SK-N-SH (cell line): ENCODE measurements around the gene CTNNA3. TPM values are rescaled to one million over a fixed set of nuclear protein-coding genes. Genes with fewer than 3 reads are reported as not detected.

Source experiments
- CTCF ChIA-PET: fragments of 300-600, 350-600 bp; formaldehyde crosslinking; extraction: SDS; loops from one replicate; lab custom pipeline; 2021; lab: Yijun Ruan, JAX
- POLR2A ChIA-PET: fragments of 350-600 bp; sonication (Branson Sonifier 250); formaldehyde crosslinking; extraction: SDS; loops from one replicate; lab custom pipeline; 2020; ENCODE audit warnings: antibody characterized with exemption, inconsistent platforms; lab: Yijun Ruan, JAX
- DNase-seq: peaks from one replicate; pipeline ENCODE4 v3.0.0; 2012
- H2AFZ ChIP-seq: fragments of 200-600 bp; sonication (generic); 2 replicates; pipeline ENCODE4 v1.8.1; 2016; ENCODE audit warnings: antibody characterized with exemption, mild to moderate bottlenecking, low read depth
- H3F3A ChIP-seq: fragments of 200-600 bp; sonication (generic); replicated peaks from 2 replicates; pipeline ENCODE3; 2016; ENCODE audit warnings: antibody characterized with exemption, mild to moderate bottlenecking; ENCODE audit not compliant: insufficient read depth
- H3K27ac ChIP-seq, 2 experiments: fragments of 200-500 bp in 1 of 2; fragments of 200-600 bp in 1 of 2; sonication (Bioruptor generic) in 1 of 2; sonication (generic), shearing (Covaris generic) in 1 of 2; 2 replicates each; pipeline versions ENCODE4 v1.5.1 to v1.6.1; 2014 to 2016; ENCODE audit warnings: low read depth in 2 of 2, inconsistent platforms in 1 of 2, low read length in 1 of 2, mild to moderate bottlenecking in 1 of 2, mixed read lengths in 1 of 2
- H3K27me3 ChIP-seq: fragments of 200-600 bp; sonication (generic), shearing (Covaris generic); 2 replicates; pipeline ENCODE4 v1.6.1; 2016; ENCODE audit warnings: mixed run types; ENCODE audit not compliant: insufficient read depth
- H3K36me3 ChIP-seq, 2 experiments: fragments of 200-500 bp in 1 of 2; fragments of 200-600 bp in 1 of 2; sonication (Bioruptor generic) in 1 of 2; sonication (generic) in 1 of 2; replicated peaks in 1 of 2; 2 replicates each; pipeline versions ENCODE3 to v1.5.1; 2014 to 2016; ENCODE audit warnings: low read length in 1 of 2, mild to moderate bottlenecking in 1 of 2; ENCODE audit not compliant: insufficient read depth in 2 of 2, control insufficient read depth in 1 of 2
- H3K4me1 ChIP-seq, 2 experiments: fragments of 200-500 bp in 1 of 2; fragments of 200-600 bp in 1 of 2; sonication (Bioruptor generic) in 1 of 2; sonication (generic), shearing (Covaris generic) in 1 of 2; 2 replicates each; pipeline versions ENCODE4 v1.5.1 to v1.6.1; 2014 to 2016; ENCODE audit warnings: low read depth in 1 of 2, low read length in 1 of 2, mixed run types in 1 of 2; ENCODE audit not compliant: insufficient read depth in 2 of 2, control insufficient read depth in 1 of 2
- H3K4me2 ChIP-seq: fragments of 200-600 bp; sonication (generic), shearing (Covaris generic); 2 replicates; pipeline ENCODE4 v1.6.1; 2017; ENCODE audit warnings: mixed run types
- H3K4me3 ChIP-seq, 2 experiments: fragments of 200-500 bp in 1 of 2; fragments of 200-600 bp in 1 of 2; sonication (Bioruptor generic) in 1 of 2; sonication (generic), shearing (Covaris generic) in 1 of 2; 2 replicates each; pipeline versions ENCODE4 v1.5.1 to v1.8.1; 2014 to 2016; ENCODE audit warnings: low read depth in 2 of 2, inconsistent platforms in 1 of 2, low read length in 1 of 2, mild to moderate bottlenecking in 1 of 2, mixed read lengths in 1 of 2, moderate library complexity in 1 of 2
- H3K79me2 ChIP-seq: fragments of 200-600 bp; sonication (generic); 2 replicates; pipeline ENCODE4 v1.8.1; 2017; ENCODE audit warnings: mild to moderate bottlenecking; ENCODE audit not compliant: insufficient read depth
- H3K9ac ChIP-seq: fragments of 200-600 bp; sonication (generic); 2 replicates; pipeline ENCODE4 v1.6.1; 2017; ENCODE audit warnings: mixed run types
- H3K9me2 ChIP-seq: fragments of 200-600 bp; sonication (generic); 2 replicates; pipeline ENCODE4 v1.6.1; 2017; ENCODE audit warnings: mixed run types
- H3K9me3 ChIP-seq: fragments of 200-600 bp; sonication (generic); 2 replicates; pipeline ENCODE4 v1.6.1; 2017; ENCODE audit warnings: mixed run types, mild to moderate bottlenecking, moderate library complexity
- H4K20me1 ChIP-seq: fragments of 200-600 bp; sonication (generic); 2 replicates; pipeline ENCODE4 v1.6.1; 2017; ENCODE audit warnings: mild to moderate bottlenecking, mixed run types; ENCODE audit not compliant: insufficient read depth
- ELF1 ChIP-seq: IDR thresholded peaks from 2 replicates; pipeline ENCODE4 v1.4.0; 2012
- EZH2phosphoT487 ChIP-seq: fragments of 200-600 bp; sonication (generic); IDR thresholded peaks from 2 replicates; pipeline ENCODE4 v1.6.1; 2017; ENCODE audit warnings: low read depth, mixed run types, mild to moderate bottlenecking, antibody characterized with exemption, moderate library complexity, borderline replicate concordance
- FOSL2 ChIP-seq: IDR thresholded peaks from 2 replicates; pipeline ENCODE4 v1.4.0; 2012; ENCODE audit warnings: low read depth, mild to moderate bottlenecking, moderate library complexity, borderline replicate concordance
- GABPA ChIP-seq: IDR thresholded peaks from 2 replicates; pipeline ENCODE4 v1.4.0; 2012; ENCODE audit warnings: low read depth, mild to moderate bottlenecking
- NFIC ChIP-seq: IDR thresholded peaks from 2 replicates; pipeline ENCODE4 v1.4.0; 2012; ENCODE audit warnings: borderline replicate concordance
- NRF1 ChIP-seq: IDR thresholded peaks from 2 replicates; pipeline ENCODE4 v1.6.1; 2012; ENCODE audit warnings: low read depth, mild to moderate bottlenecking, low read length
- POLR2AphosphoS5 ChIP-seq: IDR thresholded peaks from 2 replicates; pipeline ENCODE4 v1.6.1; 2012; ENCODE audit warnings: low read depth, low read length
- RAD21 ChIP-seq: IDR thresholded peaks from 2 replicates; pipeline ENCODE4 v1.6.1; 2012; ENCODE audit warnings: mild to moderate bottlenecking, low read length
- RCOR1 ChIP-seq: fragments of 150-350 bp; IDR thresholded peaks from 2 replicates; pipeline ENCODE4 v1.6.1; 2017; ENCODE audit warnings: antibody characterized with exemption, low read length
- RFX5 ChIP-seq: IDR thresholded peaks from 2 replicates; pipeline ENCODE4 v1.6.1; 2012; ENCODE audit warnings: mild to moderate bottlenecking, improper control_type of control experiment, low read length
- RXRA ChIP-seq: IDR thresholded peaks from 2 replicates; pipeline ENCODE4 v1.4.0; 2012; ENCODE audit warnings: low read depth, mild to moderate bottlenecking, borderline replicate concordance
- SMC3 ChIP-seq: IDR thresholded peaks from 2 replicates; pipeline ENCODE4 v1.6.1; 2012; ENCODE audit warnings: low read depth, low read length, improper control_type of control experiment
- TAF1 ChIP-seq: IDR thresholded peaks from 2 replicates; pipeline ENCODE4 v1.6.1; 2012; ENCODE audit warnings: low read depth, mild to moderate bottlenecking, low read length, moderate library complexity, borderline replicate concordance
- TCF12 ChIP-seq: IDR thresholded peaks from 2 replicates; pipeline ENCODE4 v1.4.0; 2012
- TEAD4 ChIP-seq: IDR thresholded peaks from 2 replicates; pipeline ENCODE4 v1.4.0; 2012; ENCODE audit warnings: mild to moderate bottlenecking, borderline replicate concordance; ENCODE audit not compliant: insufficient read depth
- YY1 ChIP-seq: IDR thresholded peaks from 2 replicates; pipeline ENCODE4 v1.4.0; 2012; ENCODE audit warnings: low read depth, mild to moderate bottlenecking
- WGBS: methylation state at CpG from one replicate; pipeline ENCODE4 v1.1.6; 2017; ENCODE audit warnings: low lambda C conversion rate; 5-methylcytosine and 5-hydroxymethylcytosine counted together
- polyA plus RNA-seq, 3 experiments: library from polyadenylated mRNA; depleted of rRNA; stranded (reverse); fragments of >200 nt; gene quantifications; 2 replicates each; pipeline ENCODE4 v1.2.3, GENCODE V29; 2012
- TF ChIP-seq, protein P1 (sequence below): IDR thresholded peaks from 2 replicates; pipeline ENCODE4 v1.4.0; 2012; ENCODE audit warnings: low read depth, borderline replicate concordance
- TF ChIP-seq, protein P2 (sequence below): fragments of 200-600 bp; sonication (generic); IDR thresholded peaks from 2 replicates; pipeline ENCODE4 v1.6.1; 2017; ENCODE audit warnings: antibody characterized with exemption, mild to moderate bottlenecking, moderate library complexity
- TF ChIP-seq, protein P3 (sequence below): fragments of 150-350 bp; IDR thresholded peaks from 2 replicates; pipeline ENCODE4 v1.6.1; 2017; ENCODE audit warnings: antibody characterized with exemption, low read length, low read depth, borderline replicate concordance
- TF ChIP-seq, protein P4 (sequence below): IDR thresholded peaks from 2 replicates; pipeline ENCODE4 v1.6.1; 2012; ENCODE audit warnings: mild to moderate bottlenecking, low read depth, low read length, moderate library complexity

Gene CTNNA3
- polyA plus RNA-seq, 1 of the 3 experiments (the other 2 are of a cell fraction): not detected

DNA sequence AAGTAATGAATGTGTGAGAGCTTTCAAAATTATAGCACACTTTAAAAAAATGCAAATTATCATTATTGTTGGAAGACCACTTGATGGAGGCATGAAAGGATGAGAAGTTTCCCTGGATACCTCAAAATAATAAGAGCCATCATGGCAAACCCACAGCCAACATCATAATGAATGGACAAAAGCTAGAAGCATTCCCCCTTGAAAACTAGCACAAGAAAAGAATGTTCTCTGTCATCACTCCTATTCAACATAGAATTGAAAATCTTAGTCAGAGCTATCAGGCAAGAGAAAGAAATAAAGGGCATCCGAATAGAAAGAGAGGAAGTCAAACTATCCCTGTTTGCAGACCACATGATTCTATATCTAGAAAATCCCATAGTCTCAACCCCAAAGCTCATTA is 1657.4 kb downstream of the CTNNA3 start:
- Histone ChIP-seq H3K36me3 (no peaks in the 10 kb centered on the region), H3F3A (no peaks in the 10 kb centered on the region), H3K4me1 (no peaks in the 10 kb centered on the region), H3K27me3 (no peaks in the 10 kb centered on the region), H3K27ac (no peak overlapping the region), H2AFZ (no peak overlapping the region), H3K79me2 (no peaks in the 10 kb centered on the region), H3K9me3 (no peaks in the 10 kb centered on the region), H3K4me3 (no peak overlapping the region), H4K20me1 (no peaks in the 10 kb centered on the region), H3K4me2 (no peak overlapping the region), H3K9me2 (no peaks in the 10 kb centered on the region), H3K9ac (no peak overlapping the region)
- CTCF ChIA-PET: no interaction called here
- POLR2A ChIA-PET: no interaction called here
- no peak for DNase-seq
- TF ChIP-seq RFX5: no peak
- TF ChIP-seq TCF12: no peak
- TF ChIP-seq EZH2phosphoT487: no peak
- no peak for TF ChIP-seq NRF1
- TF ChIP-seq, protein P1, sequence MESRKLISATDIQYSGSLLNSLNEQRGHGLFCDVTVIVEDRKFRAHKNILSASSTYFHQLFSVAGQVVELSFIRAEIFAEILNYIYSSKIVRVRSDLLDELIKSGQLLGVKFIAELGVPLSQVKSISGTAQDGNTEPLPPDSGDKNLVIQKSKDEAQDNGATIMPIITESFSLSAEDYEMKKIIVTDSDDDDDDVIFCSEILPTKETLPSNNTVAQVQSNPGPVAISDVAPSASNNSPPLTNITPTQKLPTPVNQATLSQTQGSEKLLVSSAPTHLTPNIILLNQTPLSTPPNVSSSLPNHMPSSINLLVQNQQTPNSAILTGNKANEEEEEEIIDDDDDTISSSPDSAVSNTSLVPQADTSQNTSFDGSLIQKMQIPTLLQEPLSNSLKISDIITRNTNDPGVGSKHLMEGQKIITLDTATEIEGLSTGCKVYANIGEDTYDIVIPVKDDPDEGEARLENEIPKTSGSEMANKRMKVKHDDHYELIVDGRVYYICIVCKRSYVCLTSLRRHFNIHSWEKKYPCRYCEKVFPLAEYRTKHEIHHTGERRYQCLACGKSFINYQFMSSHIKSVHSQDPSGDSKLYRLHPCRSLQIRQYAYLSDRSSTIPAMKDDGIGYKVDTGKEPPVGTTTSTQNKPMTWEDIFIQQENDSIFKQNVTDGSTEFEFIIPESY: no peak
- no peak for TF ChIP-seq ELF1
- TF ChIP-seq FOSL2: no peak
- TF ChIP-seq GABPA: no peak
- no peak for TF ChIP-seq TEAD4
- TF ChIP-seq NFIC: no peak
- no peak for TF ChIP-seq RXRA
- TF ChIP-seq, protein P2, sequence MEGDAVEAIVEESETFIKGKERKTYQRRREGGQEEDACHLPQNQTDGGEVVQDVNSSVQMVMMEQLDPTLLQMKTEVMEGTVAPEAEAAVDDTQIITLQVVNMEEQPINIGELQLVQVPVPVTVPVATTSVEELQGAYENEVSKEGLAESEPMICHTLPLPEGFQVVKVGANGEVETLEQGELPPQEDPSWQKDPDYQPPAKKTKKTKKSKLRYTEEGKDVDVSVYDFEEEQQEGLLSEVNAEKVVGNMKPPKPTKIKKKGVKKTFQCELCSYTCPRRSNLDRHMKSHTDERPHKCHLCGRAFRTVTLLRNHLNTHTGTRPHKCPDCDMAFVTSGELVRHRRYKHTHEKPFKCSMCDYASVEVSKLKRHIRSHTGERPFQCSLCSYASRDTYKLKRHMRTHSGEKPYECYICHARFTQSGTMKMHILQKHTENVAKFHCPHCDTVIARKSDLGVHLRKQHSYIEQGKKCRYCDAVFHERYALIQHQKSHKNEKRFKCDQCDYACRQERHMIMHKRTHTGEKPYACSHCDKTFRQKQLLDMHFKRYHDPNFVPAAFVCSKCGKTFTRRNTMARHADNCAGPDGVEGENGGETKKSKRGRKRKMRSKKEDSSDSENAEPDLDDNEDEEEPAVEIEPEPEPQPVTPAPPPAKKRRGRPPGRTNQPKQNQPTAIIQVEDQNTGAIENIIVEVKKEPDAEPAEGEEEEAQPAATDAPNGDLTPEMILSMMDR: no peak
- TF ChIP-seq RCOR1: no peak
- TF ChIP-seq YY1: no peak
- TF ChIP-seq TAF1: no peak
- no peak for TF ChIP-seq SMC3
- WGBS: 6% methylated on average over 1 of the region's 1 CpG

DNA sequence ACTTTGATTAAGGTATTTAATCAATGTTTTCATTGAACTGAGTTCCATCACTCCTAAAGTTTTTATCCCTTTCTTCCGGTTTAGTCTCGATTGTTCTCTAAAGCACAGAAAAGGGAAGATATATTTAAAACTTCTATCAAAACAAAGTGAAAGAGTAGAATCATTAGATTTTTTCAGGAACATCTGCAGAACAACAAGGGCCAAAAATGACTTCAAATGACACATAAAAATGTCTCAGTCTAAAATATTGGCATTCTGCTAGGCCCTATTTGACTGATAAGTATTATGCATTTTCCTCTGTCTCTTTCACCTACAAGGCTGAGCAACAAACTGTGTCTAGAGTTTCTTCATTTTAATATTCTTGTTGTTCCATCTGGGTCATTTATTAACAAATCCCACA is 1669.7 kb downstream of the CTNNA3 start:
- ChIA-PET CTCF (no interaction called here), POLR2A (no interaction called here)
- H4K20me1 ChIP-seq: no peaks in the 10 kb centered on the region
- H3K27ac ChIP-seq: no peak overlapping the region
- no peak for DNase-seq
- no peaks in the 10 kb centered on the region for H3K36me3 ChIP-seq
- no peaks in the 10 kb centered on the region for H3K79me2 ChIP-seq
- H3K4me3 ChIP-seq: no peak overlapping the region
- H3K9me3 ChIP-seq: no peaks in the 10 kb centered on the region
- 69% methylated on average over 2 of the region's 2 CpGs for WGBS
- no peaks in the 10 kb centered on the region for H3K4me1 ChIP-seq
- H3K9ac ChIP-seq: no peak overlapping the region
- H2AFZ ChIP-seq: no peak overlapping the region
- no peaks in the 10 kb centered on the region for H3K9me2 ChIP-seq
- H3F3A ChIP-seq: no peaks in the 10 kb centered on the region
- no peak overlapping the region for H3K4me2 ChIP-seq
- no peaks in the 10 kb centered on the region for H3K27me3 ChIP-seq
- TF ChIP-seq POLR2AphosphoS5: no peak
- TF ChIP-seq RAD21: no peak
- TF ChIP-seq, protein P3, sequence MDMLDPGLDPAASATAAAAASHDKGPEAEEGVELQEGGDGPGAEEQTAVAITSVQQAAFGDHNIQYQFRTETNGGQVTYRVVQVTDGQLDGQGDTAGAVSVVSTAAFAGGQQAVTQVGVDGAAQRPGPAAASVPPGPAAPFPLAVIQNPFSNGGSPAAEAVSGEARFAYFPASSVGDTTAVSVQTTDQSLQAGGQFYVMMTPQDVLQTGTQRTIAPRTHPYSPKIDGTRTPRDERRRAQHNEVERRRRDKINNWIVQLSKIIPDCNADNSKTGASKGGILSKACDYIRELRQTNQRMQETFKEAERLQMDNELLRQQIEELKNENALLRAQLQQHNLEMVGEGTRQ: no peak
- TF ChIP-seq, protein P2: no peak
- TF ChIP-seq, protein P4, sequence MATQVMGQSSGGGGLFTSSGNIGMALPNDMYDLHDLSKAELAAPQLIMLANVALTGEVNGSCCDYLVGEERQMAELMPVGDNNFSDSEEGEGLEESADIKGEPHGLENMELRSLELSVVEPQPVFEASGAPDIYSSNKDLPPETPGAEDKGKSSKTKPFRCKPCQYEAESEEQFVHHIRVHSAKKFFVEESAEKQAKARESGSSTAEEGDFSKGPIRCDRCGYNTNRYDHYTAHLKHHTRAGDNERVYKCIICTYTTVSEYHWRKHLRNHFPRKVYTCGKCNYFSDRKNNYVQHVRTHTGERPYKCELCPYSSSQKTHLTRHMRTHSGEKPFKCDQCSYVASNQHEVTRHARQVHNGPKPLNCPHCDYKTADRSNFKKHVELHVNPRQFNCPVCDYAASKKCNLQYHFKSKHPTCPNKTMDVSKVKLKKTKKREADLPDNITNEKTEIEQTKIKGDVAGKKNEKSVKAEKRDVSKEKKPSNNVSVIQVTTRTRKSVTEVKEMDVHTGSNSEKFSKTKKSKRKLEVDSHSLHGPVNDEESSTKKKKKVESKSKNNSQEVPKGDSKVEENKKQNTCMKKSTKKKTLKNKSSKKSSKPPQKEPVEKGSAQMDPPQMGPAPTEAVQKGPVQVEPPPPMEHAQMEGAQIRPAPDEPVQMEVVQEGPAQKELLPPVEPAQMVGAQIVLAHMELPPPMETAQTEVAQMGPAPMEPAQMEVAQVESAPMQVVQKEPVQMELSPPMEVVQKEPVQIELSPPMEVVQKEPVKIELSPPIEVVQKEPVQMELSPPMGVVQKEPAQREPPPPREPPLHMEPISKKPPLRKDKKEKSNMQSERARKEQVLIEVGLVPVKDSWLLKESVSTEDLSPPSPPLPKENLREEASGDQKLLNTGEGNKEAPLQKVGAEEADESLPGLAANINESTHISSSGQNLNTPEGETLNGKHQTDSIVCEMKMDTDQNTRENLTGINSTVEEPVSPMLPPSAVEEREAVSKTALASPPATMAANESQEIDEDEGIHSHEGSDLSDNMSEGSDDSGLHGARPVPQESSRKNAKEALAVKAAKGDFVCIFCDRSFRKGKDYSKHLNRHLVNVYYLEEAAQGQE: no peak
